WTC11 (cell line): Measurements from ENCODE around the gene PRR22. TPM values are rescaled to one million over a fixed set of nuclear protein-coding genes. Genes with fewer than 3 reads are reported as not detected.

Experiments
- ATAC-seq: fragments of 200-7000 bp; cut with Tn5 transposase; 2 replicates; pipeline ENCODE4 v1.10.0; 2021; ENCODE audit warnings: mild to moderate bottlenecking, moderate library complexity
- CTCF ChIA-PET: fragments of 300-600 bp; sonication (Branson Sonifier 250); formaldehyde crosslinking; loops from one replicate; lab custom pipeline; 2021; ENCODE audit warnings: antibody characterized with exemption; lab: Charles Lee
- POLR2A ChIA-PET: fragments of 350-600 bp; sonication (Branson Sonifier 250); formaldehyde crosslinking; loops from one replicate; lab custom pipeline; 2021; ENCODE audit warnings: antibody characterized with exemption; lab: Charles Lee
- DNase-seq: peaks from one replicate; pipeline ENCODE4 v3.0.0; 2021; ENCODE audit warnings: low spot score
- H3K27ac Mint-ChIP-seq: 2 replicates; pipeline ENCODE4 v1.8.0; 2021; ENCODE audit warnings: mixed read lengths
- H3K27me3 Mint-ChIP-seq: 2 replicates; pipeline ENCODE4 v1.8.0; 2021; ENCODE audit warnings: low read depth, mild to moderate bottlenecking, moderate library complexity, mixed read lengths
- H3K36me3 Mint-ChIP-seq: 2 replicates; pipeline ENCODE4 v1.8.0; 2021; ENCODE audit warnings: mixed read lengths
- H3K4me1 Mint-ChIP-seq: 2 replicates; pipeline ENCODE4 v1.8.0; 2022; ENCODE audit warnings: mixed read lengths
- H3K4me3 Mint-ChIP-seq: 2 replicates; pipeline ENCODE4 v1.8.0; 2021; ENCODE audit warnings: mild to moderate bottlenecking, moderate library complexity, mixed read lengths
- H3K9me3 Mint-ChIP-seq: 2 replicates; pipeline ENCODE4 v1.8.0; 2021; ENCODE audit warnings: mixed read lengths
- ATF1 ChIP-seq: sonication (generic); formaldehyde crosslinking; IDR thresholded peaks from 2 replicates; pipeline ENCODE4 v1.8.1; 2023; ENCODE audit warnings: mild to moderate bottlenecking, moderate library complexity, missing genetic modification reagents
- CBFB ChIP-seq: sonication (generic); formaldehyde crosslinking; IDR thresholded peaks from 2 replicates; pipeline ENCODE4 v1.8.1; 2022; ENCODE audit warnings: mild to moderate bottlenecking, low read depth, missing genetic modification reagents
- E2F1 ChIP-seq: sonication (generic); formaldehyde crosslinking; IDR thresholded peaks from 2 replicates; pipeline ENCODE4 v1.8.0; 2022; ENCODE audit warnings: mild to moderate bottlenecking, missing genetic modification reagents
- ETV6 ChIP-seq: sonication (generic); formaldehyde crosslinking; IDR thresholded peaks from 2 replicates; pipeline ENCODE4 v1.8.1; 2022; ENCODE audit warnings: mild to moderate bottlenecking, missing genetic modification reagents
- JAZF1 ChIP-seq: fragments of 250-450 bp; sonication (Bioruptor Pico); IDR thresholded peaks from 2 replicates; pipeline ENCODE4 v1.9.0; 2021; ENCODE audit warnings: moderate library complexity, mild to moderate bottlenecking, inconsistent platforms
- MXD4 ChIP-seq: fragments of 250-450 bp; sonication (Bioruptor Pico); IDR thresholded peaks from 2 replicates; pipeline ENCODE4 v1.8.0; 2021; ENCODE audit warnings: mild to moderate bottlenecking, moderate library complexity, borderline replicate concordance
- NR2C2 ChIP-seq: sonication (generic); formaldehyde crosslinking; IDR thresholded peaks from 2 replicates; pipeline ENCODE4 v1.8.0; 2022; ENCODE audit warnings: mild to moderate bottlenecking, missing genetic modification reagents
- SP1 ChIP-seq: sonication (generic); formaldehyde crosslinking; conservative IDR thresholded peaks from 2 replicates; pipeline ENCODE4 v1.8.1; 2022; ENCODE audit warnings: missing genetic modification reagents
- STAT6 ChIP-seq: sonication (generic); formaldehyde crosslinking; conservative IDR thresholded peaks from 2 replicates; pipeline ENCODE4 v1.8.1; 2023; ENCODE audit warnings: mild to moderate bottlenecking, low read depth, missing genetic modification reagents, moderate library complexity
- TCF7 ChIP-seq: sonication (generic); formaldehyde crosslinking; IDR thresholded peaks from 2 replicates; pipeline ENCODE4 v1.8.0; 2022; ENCODE audit warnings: mild to moderate bottlenecking, low read depth, missing genetic modification reagents, moderate library complexity
- total RNA-seq: library from RNA; stranded (reverse); gene quantifications from 3 replicates; pipeline ENCODE4 v1.2.3, GENCODE V29; 2021
- TF ChIP-seq, protein P1 (sequence below): sonication (generic); formaldehyde crosslinking; IDR thresholded peaks from 2 replicates; pipeline ENCODE4 v1.8.0; 2023; ENCODE audit warnings: missing genetic modification reagents, mild to moderate bottlenecking, borderline replicate concordance
- TF ChIP-seq, protein P2 (sequence below): fragments of 250-450 bp; sonication (Bioruptor Pico); IDR thresholded peaks from 2 replicates; pipeline ENCODE4 v1.9.0; 2021; ENCODE audit warnings: mild to moderate bottlenecking
- TF ChIP-seq, protein P3 (sequence below): fragments of 250-450 bp; sonication (Bioruptor Pico); IDR thresholded peaks from 2 replicates; pipeline ENCODE4 v1.9.0; 2021; ENCODE audit warnings: moderate library complexity, mild to moderate bottlenecking, inconsistent platforms, borderline replicate concordance

The PRR22 gene
- total RNA-seq, 1 experiment from 2014 or later, result 3.3 TPM

DNA sequence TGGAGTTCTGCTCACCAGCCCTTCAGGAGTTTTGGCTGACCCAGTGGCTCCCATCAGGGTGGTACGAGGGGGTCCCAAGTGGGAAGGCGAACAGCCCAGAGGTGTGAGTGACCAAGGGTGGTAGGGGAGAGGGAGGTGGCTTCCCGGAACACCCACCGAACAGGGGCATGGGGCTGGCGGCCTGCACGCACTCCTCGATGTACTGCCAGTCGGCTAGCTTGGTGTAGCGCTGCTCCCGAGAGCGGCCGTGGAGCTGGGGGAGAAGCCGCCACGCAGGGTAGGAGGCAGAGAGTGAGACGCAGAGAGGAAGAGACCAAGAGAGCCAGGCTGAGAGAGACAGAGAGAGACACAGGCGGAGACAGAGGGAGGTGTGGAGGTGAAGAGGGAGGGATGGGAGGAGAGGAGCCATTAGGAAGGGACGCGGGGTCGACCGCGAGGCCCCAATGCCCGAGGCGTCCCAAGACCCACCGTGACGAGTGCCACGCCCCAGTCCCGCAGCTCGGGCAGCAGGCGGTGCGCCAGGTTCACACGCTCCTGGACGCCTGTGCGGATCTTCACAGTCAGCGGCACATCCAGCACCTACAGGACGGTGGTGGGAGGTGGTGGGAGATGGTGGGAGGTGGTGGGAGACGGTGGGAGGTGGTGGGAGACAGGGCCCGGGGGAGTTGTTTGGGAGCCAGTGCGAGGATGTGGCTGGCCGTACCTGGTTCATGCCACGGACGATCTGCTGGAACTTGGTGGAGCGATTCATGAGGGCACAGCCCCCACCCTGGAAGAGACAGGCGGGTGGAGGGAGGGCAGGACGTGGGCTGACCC, 2.3 kb upstream of the PRR22 start (continued):
- TF ChIP-seq, protein P1, sequence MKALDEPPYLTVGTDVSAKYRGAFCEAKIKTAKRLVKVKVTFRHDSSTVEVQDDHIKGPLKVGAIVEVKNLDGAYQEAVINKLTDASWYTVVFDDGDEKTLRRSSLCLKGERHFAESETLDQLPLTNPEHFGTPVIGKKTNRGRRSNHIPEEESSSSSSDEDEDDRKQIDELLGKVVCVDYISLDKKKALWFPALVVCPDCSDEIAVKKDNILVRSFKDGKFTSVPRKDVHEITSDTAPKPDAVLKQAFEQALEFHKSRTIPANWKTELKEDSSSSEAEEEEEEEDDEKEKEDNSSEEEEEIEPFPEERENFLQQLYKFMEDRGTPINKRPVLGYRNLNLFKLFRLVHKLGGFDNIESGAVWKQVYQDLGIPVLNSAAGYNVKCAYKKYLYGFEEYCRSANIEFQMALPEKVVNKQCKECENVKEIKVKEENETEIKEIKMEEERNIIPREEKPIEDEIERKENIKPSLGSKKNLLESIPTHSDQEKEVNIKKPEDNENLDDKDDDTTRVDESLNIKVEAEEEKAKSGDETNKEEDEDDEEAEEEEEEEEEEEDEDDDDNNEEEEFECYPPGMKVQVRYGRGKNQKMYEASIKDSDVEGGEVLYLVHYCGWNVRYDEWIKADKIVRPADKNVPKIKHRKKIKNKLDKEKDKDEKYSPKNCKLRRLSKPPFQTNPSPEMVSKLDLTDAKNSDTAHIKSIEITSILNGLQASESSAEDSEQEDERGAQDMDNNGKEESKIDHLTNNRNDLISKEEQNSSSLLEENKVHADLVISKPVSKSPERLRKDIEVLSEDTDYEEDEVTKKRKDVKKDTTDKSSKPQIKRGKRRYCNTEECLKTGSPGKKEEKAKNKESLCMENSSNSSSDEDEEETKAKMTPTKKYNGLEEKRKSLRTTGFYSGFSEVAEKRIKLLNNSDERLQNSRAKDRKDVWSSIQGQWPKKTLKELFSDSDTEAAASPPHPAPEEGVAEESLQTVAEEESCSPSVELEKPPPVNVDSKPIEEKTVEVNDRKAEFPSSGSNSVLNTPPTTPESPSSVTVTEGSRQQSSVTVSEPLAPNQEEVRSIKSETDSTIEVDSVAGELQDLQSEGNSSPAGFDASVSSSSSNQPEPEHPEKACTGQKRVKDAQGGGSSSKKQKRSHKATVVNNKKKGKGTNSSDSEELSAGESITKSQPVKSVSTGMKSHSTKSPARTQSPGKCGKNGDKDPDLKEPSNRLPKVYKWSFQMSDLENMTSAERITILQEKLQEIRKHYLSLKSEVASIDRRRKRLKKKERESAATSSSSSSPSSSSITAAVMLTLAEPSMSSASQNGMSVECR, result no peak
- TF ChIP-seq ATF1 (CRISPR knock-in tag) (no peak), STAT6 (no peak), MXD4 (no peak), CBFB (CRISPR knock-in tag) (no peak)

DNA sequence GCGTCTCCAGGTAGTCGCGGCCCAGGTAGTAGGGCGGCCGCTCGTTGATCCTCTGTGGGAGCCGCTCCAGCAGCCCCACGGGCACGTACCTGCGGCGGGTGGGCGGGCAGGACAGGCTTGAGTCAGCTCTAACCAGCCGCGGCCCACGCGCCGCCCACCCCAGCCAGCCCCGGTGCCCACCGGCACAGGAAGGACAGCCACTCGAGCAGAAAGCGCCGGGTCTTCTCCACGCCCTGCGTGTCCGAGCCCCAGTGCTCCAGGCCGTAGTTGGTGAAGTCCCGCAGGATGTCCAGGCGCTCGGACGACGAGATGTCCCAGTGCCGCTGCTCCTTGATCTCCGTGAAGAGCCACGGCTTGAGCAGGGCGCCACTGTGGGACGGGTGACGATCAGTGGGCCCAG, 877 bp upstream of the PRR22 start:
- TF ChIP-seq TCF7 (CRISPR knock-in tag) (no peak), JAZF1 (CRISPR knock-in tag) (no peak), SP1 (CRISPR knock-in tag) (no peak), NR2C2 (CRISPR knock-in tag) (no peak), ETV6 (CRISPR knock-in tag) (no peak), E2F1 (CRISPR knock-in tag) (no peak)
- TF ChIP-seq, protein P2, sequence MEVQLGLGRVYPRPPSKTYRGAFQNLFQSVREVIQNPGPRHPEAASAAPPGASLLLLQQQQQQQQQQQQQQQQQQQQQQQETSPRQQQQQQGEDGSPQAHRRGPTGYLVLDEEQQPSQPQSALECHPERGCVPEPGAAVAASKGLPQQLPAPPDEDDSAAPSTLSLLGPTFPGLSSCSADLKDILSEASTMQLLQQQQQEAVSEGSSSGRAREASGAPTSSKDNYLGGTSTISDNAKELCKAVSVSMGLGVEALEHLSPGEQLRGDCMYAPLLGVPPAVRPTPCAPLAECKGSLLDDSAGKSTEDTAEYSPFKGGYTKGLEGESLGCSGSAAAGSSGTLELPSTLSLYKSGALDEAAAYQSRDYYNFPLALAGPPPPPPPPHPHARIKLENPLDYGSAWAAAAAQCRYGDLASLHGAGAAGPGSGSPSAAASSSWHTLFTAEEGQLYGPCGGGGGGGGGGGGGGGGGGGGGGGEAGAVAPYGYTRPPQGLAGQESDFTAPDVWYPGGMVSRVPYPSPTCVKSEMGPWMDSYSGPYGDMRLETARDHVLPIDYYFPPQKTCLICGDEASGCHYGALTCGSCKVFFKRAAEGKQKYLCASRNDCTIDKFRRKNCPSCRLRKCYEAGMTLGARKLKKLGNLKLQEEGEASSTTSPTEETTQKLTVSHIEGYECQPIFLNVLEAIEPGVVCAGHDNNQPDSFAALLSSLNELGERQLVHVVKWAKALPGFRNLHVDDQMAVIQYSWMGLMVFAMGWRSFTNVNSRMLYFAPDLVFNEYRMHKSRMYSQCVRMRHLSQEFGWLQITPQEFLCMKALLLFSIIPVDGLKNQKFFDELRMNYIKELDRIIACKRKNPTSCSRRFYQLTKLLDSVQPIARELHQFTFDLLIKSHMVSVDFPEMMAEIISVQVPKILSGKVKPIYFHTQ (CRISPR knock-in tag), result no peak
- TF ChIP-seq, protein P3, sequence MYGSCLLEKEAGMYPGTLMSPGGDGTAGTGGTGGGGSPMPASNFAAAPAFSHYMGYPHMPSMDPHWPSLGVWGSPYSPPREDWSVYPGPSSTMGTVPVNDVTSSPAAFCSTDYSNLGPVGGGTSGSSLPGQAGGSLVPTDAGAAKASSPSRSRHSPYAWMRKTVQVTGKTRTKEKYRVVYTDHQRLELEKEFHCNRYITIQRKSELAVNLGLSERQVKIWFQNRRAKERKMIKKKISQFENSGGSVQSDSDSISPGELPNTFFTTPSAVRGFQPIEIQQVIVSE, result no peak
- ChIA-PET CTCF (interaction anchor here (4.5 kb wide), 1 partner anchor 19 kb away, joined by 16 read pairs; no protein-coding TSS in a partner anchor), POLR2A (no interaction called here)
- H3K4me3 Mint-ChIP-seq, result no peak overlapping the region
- DNase-seq, result no peak
- H3K27ac Mint-ChIP-seq, result no peak overlapping the region
- no peak for ATAC-seq
- H3K9me3 Mint-ChIP-seq, result no peaks in the 10 kb centered on the region
- H3K4me1 Mint-ChIP-seq, result peaks cover 4% of the 10 kb centered on the region
- H3K27me3 Mint-ChIP-seq, result no peaks in the 10 kb centered on the region
- H3K36me3 Mint-ChIP-seq, result peaks cover 20% of the 10 kb centered on the region
